Adrenal gland (tissue), 12 donors: ENCODE results near the gene SETD3. TPM values are rescaled to one million over a fixed set of nuclear protein-coding genes. Genes with fewer than 3 reads are reported as not detected.

ENCODE experiments used
- DNase-seq, 7 donors: peaks; one replicate each; pipeline ENCODE4 v3.0.0-alpha.2; 2019 to 2020
- H3K27ac ChIP-seq, 5 donors: fragments of 200-600 bp; sonication (generic) in 4 of 5; 1 replicate in 3 of 5; 2 replicates in 2 of 5; pipeline versions ENCODE4 v1.5.1 to v1.8.0; 2016 to 2020; ENCODE audit warnings: mild to moderate bottlenecking in 1 of 5
- H3K27me3 ChIP-seq: fragments of 200-600 bp; 2 replicates; pipeline ENCODE4 v1.8.0; 2021
- H3K36me3 ChIP-seq, 2 donors: fragments of 200-600 bp; replicated peaks in 1 of 2; 1 replicate in 1 of 2; 2 replicates in 1 of 2; pipeline versions ENCODE4 v1.5.1 to v1.8.0; 2018 to 2022
- H3K4me1 ChIP-seq, 2 donors: fragments of 200-600 bp; replicated peaks in 1 of 2; 1 replicate in 1 of 2; 2 replicates in 1 of 2; pipeline versions ENCODE4 v1.5.1 to v1.8.0; 2018 to 2021
- H3K4me3 ChIP-seq, 4 donors: fragments of 200-600 bp; sonication (generic) in 3 of 4; one replicate each; pipeline ENCODE4 v1.5.1; 2016 to 2018
- H3K9me3 ChIP-seq, 3 donors: fragments of 200-600 bp; sonication (generic) in 1 of 3; replicated peaks in 1 of 3; 1 replicate in 2 of 3; 2 replicates in 1 of 3; pipeline versions ENCODE4 v1.5.1 to v1.8.0; 2016 to 2021
- CTCF ChIP-seq, 6 experiments: fragments of 450-650 bp in 4 of 6; fragments of 200-600 bp in 2 of 6; sonication (generic) in 1 of 6; IDR thresholded peaks; 1 replicate in 5 of 6; 2 replicates in 1 of 6; pipeline versions ENCODE4 v1.5.1 to v1.8.0; 2016 to 2021; ENCODE audit warnings: antibody characterized with exemption in 6 of 6, mild to moderate bottlenecking in 2 of 6, moderate library complexity in 1 of 6
- POLR2A ChIP-seq, 2 donors: fragments of 450-650 bp; IDR thresholded peaks; one replicate each; pipeline ENCODE4 v1.6.1; 2017; ENCODE audit warnings: antibody characterized with exemption in 2 of 2, mild to moderate bottlenecking in 2 of 2, moderate library complexity in 1 of 2
- WGBS, 4 donors: extraction: QIAGEN DNeasy Blood & Tissue Kit in 2 of 4; methylation state at CpG; one replicate each; pipeline versions ENCODE4 v1.1.5 to v1.1.7; 2013 to 2017; 5-methylcytosine and 5-hydroxymethylcytosine counted together
- intact Hi-C, 2 donors: fragments of 100-400 bp; cut with DNase I; formaldehyde crosslinking; loops; one replicate each; pipeline versions ENCODE4 v1.14.1 to v1.15.0; 2022 to 2023
- polyA plus RNA-seq, 3 donors: library from polyadenylated mRNA; stranded (reverse); fragments of 200-250 nt in 2 of 3; fragments of 350-450 nt in 1 of 3; fragmentation: Illumina TruSeq in 1 of 3; extraction: RNeasy Lipid Tissue Mini Kit (QIAGEN cat#74804) in 1 of 3; gene quantifications; one replicate each; pipeline ENCODE4 v1.2.3, GENCODE V29; 2013 to 2014
- total RNA-seq, 9 donors: library from RNA; depleted of rRNA in 4 of 9; stranded (reverse); fragments of >200 nt in 4 of 9; fragments of 120-200 nt in 1 of 9; fragmentation: NEBNext Ultra II Directional in 1 of 9; extraction: Animal tissue kit (Norgen Biotek cat#: 25700) in 1 of 9; gene quantifications; one replicate each; pipeline versions ENCODE4 v1.1.0 to v1.2.4, GENCODE V29; 2013 to 2023
- donor health status: healthy with polysubstance abuse.
- donor health status: Bipolar disorder and iron deficiency.
- donor health status: DM: yes; HTN: yes; CAD: no.
- donor health status: DM: no; HTN: no; CAD: no.
- donor health status: DM: no; HTN: no; CAD: no.
- donor health status: DM: yes; HTN: yes; CAD: no.

SETD3 gene
- total and polyA plus RNA-seq, 12 donors, result 23.1 to 58.6 (median 44.3) TPM

DNA sequence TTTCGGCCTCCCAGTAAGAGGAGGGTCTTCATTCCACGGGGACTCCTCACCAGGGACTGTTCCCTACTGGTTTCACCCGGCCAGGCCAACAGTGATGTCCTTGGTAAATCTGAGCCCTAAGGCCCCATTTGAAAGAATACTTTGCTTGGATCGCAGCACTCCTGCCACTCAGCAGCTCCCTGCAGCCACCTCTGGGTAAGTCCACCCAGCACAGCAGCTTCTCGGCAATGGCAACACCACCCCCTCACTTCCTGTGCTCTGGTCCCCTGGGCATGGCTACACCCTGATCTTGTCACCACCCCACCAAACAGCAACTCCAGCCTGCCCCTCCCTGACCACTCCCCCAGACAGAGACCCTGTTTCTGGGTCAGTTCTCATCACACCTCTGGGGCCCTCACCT, 100.3 kb downstream of the SETD3 start:
- Histone ChIP-seq H3K4me1 (no peaks in the 10 kb centered on the region), H3K9me3 (no peaks in the 10 kb centered on the region), H3K36me3 (no peaks in the 10 kb centered on the region), H3K27me3 (peaks cover 6% of the 10 kb centered on the region), H3K27ac (no peak overlapping the region), H3K4me3 (no peak overlapping the region)
- intact Hi-C loops, result no loop called here
- no peak for TF ChIP-seq POLR2A (IDR thresholded peaks at IDR 0.05)
- no peak for TF ChIP-seq CTCF (IDR thresholded peaks at IDR 0.05)
- 44 to 55% (median 47%) methylated on average over 5 of the region's 5 CpGs for WGBS, 4 donors
- DNase-seq, result no peak

DNA sequence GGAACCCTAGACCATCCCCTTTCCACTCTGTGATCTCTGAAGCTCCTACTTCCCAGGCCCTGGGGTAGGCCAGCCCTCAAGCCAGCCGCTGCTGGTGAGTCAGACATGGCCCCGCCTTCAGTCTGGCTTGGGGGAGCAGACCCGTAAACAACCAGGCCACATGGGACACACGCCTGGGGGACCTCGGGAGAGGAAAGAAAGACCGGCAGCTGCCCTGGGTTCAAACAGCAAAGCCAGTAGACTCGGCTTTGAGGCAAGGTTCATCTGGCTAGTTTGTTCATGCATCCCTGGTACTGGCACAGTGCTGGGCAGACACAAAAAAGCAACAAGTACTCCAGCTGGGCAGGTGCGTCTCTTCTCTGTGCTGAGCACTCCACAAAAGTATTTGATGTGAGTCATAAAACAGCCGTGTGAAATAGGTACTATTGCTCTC, 101.9 kb downstream of the SETD3 start:
- 50 to 73% (median 61%) methylated on average over 5 to 9 of the region's 9 CpGs for WGBS, 4 donors

GRCh38 chr14:99377951-99378350, 102.7 kb downstream of the SETD3 start:
- no peaks in the 10 kb centered on the region for H3K36me3 ChIP-seq
- no peaks in the 10 kb centered on the region for H3K4me1 ChIP-seq
- TF ChIP-seq POLR2A (IDR thresholded peaks at IDR 0.05) (no peak), CTCF (IDR thresholded peaks at IDR 0.05) (no peak)
- 79 to 91% (median 83%) methylated on average over 8 to 9 of the region's 9 CpGs for WGBS, 4 donors
- H3K27ac ChIP-seq, result no peak overlapping the region
- H3K9me3 ChIP-seq, result no peaks in the 10 kb centered on the region
- no peak for DNase-seq
- intact Hi-C loops, result no loop called here
- H3K4me3 ChIP-seq, result no peak overlapping the region
- H3K27me3 ChIP-seq, result peaks cover 6% of the 10 kb centered on the region

More for the DNA sequence above, 101.9 kb downstream of the SETD3 start:
- Histone ChIP-seq H3K4me1 (no peaks in the 10 kb centered on the region), H3K27ac (no peak overlapping the region), H3K36me3 (no peaks in the 10 kb centered on the region), H3K27me3 (peaks cover 6% of the 10 kb centered on the region), H3K4me3 (no peak overlapping the region), H3K9me3 (no peaks in the 10 kb centered on the region)
- no peak for DNase-seq
- TF ChIP-seq POLR2A (IDR thresholded peaks at IDR 0.05), result no peak
- TF ChIP-seq CTCF (IDR thresholded peaks at IDR 0.05), result no peak
- intact Hi-C loops, result no loop called here

GRCh38 chr14:99374964-99375363, 105.7 kb downstream of the SETD3 start:
- WGBS, 4 donors, result 66 to 85% (median 82%) methylated on average over 5 to 11 of the region's 11 CpGs
- no peak for TF ChIP-seq POLR2A (IDR thresholded peaks at IDR 0.05)
- TF ChIP-seq CTCF (IDR thresholded peaks at IDR 0.05), result no peak
- Histone ChIP-seq H3K27ac (no peak overlapping the region), H3K9me3 (no peaks in the 10 kb centered on the region), H3K4me1 (no peaks in the 10 kb centered on the region), H3K4me3 (no peak overlapping the region), H3K36me3 (no peaks in the 10 kb centered on the region), H3K27me3 (peaks cover 6% of the 10 kb centered on the region)
- DNase-seq, result no peak
- intact Hi-C loops, result no loop called here
